ENCODE measurements around the gene SENP8.

Gene SENP8

GRCh38 chr15:72082176-72082575 lies 36.0 kb upstream of the SENP8 start:
- TF ChIP-seq CTCF (conservative IDR thresholded peaks at IDR 0.05; ENCODE audit: low read length): no peak
- no peak overlapping the region for H3K4me3 ChIP-seq (ENCODE audit: low read length)
- DNase-seq (ENCODE audit: low read depth): no peak

- TF ChIP-seq CTCF (conservative IDR thresholded peaks at IDR 0.05; ENCODE audit: low read length): no peak
- H3K4me3 ChIP-seq (ENCODE audit: low read length): no peak overlapping the region
- no peak for DNase-seq (ENCODE audit: low read depth)
These were observed 32.0 kb upstream of the SENP8 start for GRCh38 chr15:72086010-72086697.

- TF ChIP-seq CTCF (conservative IDR thresholded peaks at IDR 0.05; ENCODE audit: low read length): no peak
- H3K4me3 ChIP-seq (ENCODE audit: low read length): no peak overlapping the region
- DNase-seq (ENCODE audit: low read depth): no peak
These were observed 31.1 kb upstream of the SENP8 start for GRCh38 chr15:72086920-72087648.

- H3K4me3 ChIP-seq (ENCODE audit: low read length): no peak overlapping the region
- no peak for DNase-seq (ENCODE audit: low read depth)
- no peak for TF ChIP-seq CTCF (conservative IDR thresholded peaks at IDR 0.05; ENCODE audit: low read length)
These were observed 26.2 kb upstream of the SENP8 start for GRCh38 chr15:72092006-72092405.

GRCh38 chr15:72092691-72093090 lies 25.5 kb upstream of the SENP8 start:
- TF ChIP-seq CTCF (conservative IDR thresholded peaks at IDR 0.05; ENCODE audit: low read length): no peak
- H3K4me3 ChIP-seq (ENCODE audit: low read length): no peak overlapping the region
- no peak for DNase-seq (ENCODE audit: low read depth)

- no peak for DNase-seq (ENCODE audit: low read depth)
- H3K4me3 ChIP-seq (ENCODE audit: low read length): no peak overlapping the region
- TF ChIP-seq CTCF (conservative IDR thresholded peaks at IDR 0.05; ENCODE audit: low read length): no peak
These were observed 21.4 kb upstream of the SENP8 start for GRCh38 chr15:72096796-72097195.

GRCh38 chr15:72098040-72098439 lies 20.2 kb upstream of the SENP8 start:
- no peak overlapping the region for H3K4me3 ChIP-seq (ENCODE audit: low read length)
- TF ChIP-seq CTCF (conservative IDR thresholded peaks at IDR 0.05; ENCODE audit: low read length): no peak
- DNase-seq (ENCODE audit: low read depth): peak; percentile 76
